ENCODE results near the gene SLC36A3. TPM values are rescaled to one million over a fixed set of nuclear protein-coding genes. Genes with fewer than 3 reads are reported as not detected.
"Not testable (repeated sequence)": the region's sequence is repeated elsewhere in the genome, so short reads cannot be mapped to it uniquely, and the experiment has no call there.

The SLC36A3 gene
- total RNA-seq, 1 donor from 2014 or later: not detected

DNA sequence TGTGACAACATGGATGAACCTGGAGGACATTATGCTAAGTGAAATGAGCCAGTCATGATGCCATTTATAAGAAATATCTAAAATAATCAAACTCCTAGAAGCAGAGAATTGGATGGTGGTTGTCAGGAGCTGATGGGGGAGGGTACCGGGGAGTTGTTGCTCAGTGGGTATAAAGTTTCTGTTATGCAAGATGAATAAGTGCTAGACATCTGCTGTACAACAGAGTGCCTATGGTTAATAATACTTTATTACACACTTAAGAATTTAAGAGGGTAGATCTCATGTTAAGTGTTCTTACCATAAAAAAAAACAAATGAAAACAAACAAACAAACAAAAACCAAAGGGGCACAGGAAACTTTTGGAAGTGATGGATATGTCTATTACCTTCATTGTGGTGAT lies 66.7 kb downstream of the SLC36A3 start:
- TF ChIP-seq, protein P1, sequence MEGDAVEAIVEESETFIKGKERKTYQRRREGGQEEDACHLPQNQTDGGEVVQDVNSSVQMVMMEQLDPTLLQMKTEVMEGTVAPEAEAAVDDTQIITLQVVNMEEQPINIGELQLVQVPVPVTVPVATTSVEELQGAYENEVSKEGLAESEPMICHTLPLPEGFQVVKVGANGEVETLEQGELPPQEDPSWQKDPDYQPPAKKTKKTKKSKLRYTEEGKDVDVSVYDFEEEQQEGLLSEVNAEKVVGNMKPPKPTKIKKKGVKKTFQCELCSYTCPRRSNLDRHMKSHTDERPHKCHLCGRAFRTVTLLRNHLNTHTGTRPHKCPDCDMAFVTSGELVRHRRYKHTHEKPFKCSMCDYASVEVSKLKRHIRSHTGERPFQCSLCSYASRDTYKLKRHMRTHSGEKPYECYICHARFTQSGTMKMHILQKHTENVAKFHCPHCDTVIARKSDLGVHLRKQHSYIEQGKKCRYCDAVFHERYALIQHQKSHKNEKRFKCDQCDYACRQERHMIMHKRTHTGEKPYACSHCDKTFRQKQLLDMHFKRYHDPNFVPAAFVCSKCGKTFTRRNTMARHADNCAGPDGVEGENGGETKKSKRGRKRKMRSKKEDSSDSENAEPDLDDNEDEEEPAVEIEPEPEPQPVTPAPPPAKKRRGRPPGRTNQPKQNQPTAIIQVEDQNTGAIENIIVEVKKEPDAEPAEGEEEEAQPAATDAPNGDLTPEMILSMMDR (IDR thresholded peaks at IDR 0.05; ENCODE audit: insufficient read depth, low read length, poor library complexity, severe bottlenecking): no peak
- H3K36me3 ChIP-seq (ENCODE audit: control insufficient read depth, insufficient read depth, low read length): no peaks in the 10 kb centered on the region
- peaks cover 9% of the 10 kb centered on the region for H3K27me3 ChIP-seq (ENCODE audit: control insufficient read depth, insufficient read depth, low read length)
- no peak for DNase-seq (ENCODE audit: low read depth)
- H3K4me3 ChIP-seq (ENCODE audit: low read depth, low read length): no peak overlapping the region

DNA sequence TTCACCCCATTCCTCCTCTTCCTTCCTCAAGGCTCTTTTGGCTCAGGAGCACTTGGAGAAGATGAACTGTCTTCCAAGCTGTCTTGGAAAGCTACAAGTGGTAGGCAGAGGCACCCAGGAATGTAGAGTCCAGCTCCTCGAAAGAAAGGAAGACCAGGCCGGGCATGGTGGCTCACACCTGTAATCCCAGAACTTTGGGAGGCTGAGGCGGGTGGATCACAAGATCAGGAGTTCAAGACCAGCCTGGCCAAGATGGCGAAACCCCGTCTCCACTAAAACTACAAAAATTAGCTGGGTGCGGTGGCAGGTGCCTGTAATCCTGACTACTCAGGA lies 68.4 kb downstream of the SLC36A3 start:
- not testable (repeated sequence) for H3K27me3 ChIP-seq (ENCODE audit: control insufficient read depth, insufficient read depth, low read length); H3K4me3 ChIP-seq (ENCODE audit: low read depth, low read length); DNase-seq (ENCODE audit: low read depth); H3K36me3 ChIP-seq (ENCODE audit: control insufficient read depth, insufficient read depth, low read length)

DNA sequence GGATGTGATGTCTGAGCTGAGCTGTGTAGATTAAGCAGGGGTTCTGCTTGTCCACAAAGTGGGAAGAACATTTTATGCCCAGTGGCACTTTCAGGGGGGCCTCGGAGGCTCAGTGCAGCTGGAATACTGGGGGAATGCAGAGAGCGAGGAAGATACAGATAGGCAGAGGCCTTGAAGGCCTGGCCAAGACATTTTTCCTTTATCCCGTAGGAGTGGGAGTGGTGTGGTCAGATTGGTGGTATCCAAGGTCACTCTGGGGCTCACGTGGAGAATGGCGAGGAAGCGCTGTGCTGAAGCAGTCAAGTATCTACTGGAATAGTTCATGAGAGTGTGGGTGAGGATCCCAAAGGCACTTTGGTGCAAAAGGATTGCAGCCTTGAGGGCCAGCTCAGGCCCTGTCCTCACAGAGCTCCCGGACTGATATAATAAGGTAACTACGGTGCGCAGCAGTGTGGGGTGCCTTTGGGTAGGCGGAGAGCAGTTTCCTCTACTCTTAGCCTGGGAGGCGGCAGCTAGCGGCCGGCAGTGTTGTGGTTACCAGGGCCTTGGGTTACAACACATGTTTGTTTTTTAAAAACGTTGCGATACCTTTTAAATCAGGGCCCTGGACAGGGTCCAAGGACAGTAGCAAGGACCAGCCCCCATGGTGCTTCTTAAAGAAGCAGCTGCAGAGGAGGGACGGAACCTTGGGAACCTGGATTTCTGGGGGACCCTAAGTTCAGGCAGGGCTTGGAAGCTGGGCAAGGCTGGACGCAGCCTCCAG lies 68.9 kb downstream of the SLC36A3 start:
- Histone ChIP-seq H3K27me3 (ENCODE audit: control insufficient read depth, insufficient read depth, low read length) (peaks cover 9% of the 10 kb centered on the region), H3K4me3 (ENCODE audit: low read depth, low read length) (no peak overlapping the region), H3K36me3 (ENCODE audit: control insufficient read depth, insufficient read depth, low read length) (no peaks in the 10 kb centered on the region)
- TF ChIP-seq, protein P1 (IDR thresholded peaks at IDR 0.05; ENCODE audit: insufficient read depth, low read length, poor library complexity, severe bottlenecking): no peak
- DNase-seq (ENCODE audit: low read depth): no peak

DNA sequence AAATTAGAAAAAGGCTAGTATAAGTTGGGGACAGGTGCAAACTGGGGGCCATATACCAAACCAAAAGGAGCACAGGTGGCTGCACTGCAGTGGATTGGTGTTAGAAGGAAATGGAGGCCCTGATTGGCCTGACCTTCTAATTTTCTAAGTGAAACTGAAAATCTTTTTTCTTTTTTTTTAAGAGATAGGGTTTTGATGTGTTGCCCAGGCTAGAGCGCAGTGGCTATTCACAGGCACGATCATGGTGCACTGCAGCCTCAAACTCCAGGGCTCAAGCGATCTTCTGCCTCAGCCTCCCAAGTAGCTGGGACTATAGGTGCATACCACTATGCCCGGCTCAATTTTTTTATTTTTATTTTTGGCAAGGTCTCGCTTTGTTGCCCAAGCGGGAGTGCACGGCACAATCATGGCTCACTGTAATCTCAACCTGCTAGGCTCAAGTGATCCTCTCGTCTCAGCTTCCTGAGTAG lies 69.9 kb downstream of the SLC36A3 start:
- no peaks in the 10 kb centered on the region for H3K36me3 ChIP-seq (ENCODE audit: control insufficient read depth, insufficient read depth, low read length)
- TF ChIP-seq, protein P1 (IDR thresholded peaks at IDR 0.05; ENCODE audit: insufficient read depth, low read length, poor library complexity, severe bottlenecking): no peak
- peaks cover 8% of the 10 kb centered on the region for H3K27me3 ChIP-seq (ENCODE audit: control insufficient read depth, insufficient read depth, low read length)
- H3K4me3 ChIP-seq (ENCODE audit: low read depth, low read length): no peak overlapping the region
- no peak for DNase-seq (ENCODE audit: low read depth)

DNA sequence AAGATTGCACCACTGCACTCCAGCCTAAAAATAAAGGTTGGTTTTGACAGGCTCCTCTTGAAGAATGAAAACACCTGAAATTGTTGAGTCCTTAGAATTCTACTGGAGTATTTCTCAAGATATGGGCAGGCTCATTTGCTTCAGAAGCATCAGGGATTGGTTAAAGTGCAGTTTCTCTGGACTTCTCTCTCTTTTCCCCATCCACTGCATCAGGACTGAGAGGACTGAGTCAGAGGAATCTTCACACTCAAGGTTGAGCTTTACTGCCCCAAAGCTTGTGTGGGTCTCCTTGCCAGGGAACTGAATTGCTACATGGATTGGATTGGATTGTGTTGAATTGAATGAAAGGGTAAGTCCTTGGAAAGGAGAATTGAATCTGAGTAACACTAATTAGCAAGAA lies 72.2 kb downstream of the SLC36A3 start:
- peaks cover 2% of the 10 kb centered on the region for H3K27me3 ChIP-seq (ENCODE audit: control insufficient read depth, insufficient read depth, low read length)
- H3K36me3 ChIP-seq (ENCODE audit: control insufficient read depth, insufficient read depth, low read length): no peaks in the 10 kb centered on the region
- no peak overlapping the region for H3K4me3 ChIP-seq (ENCODE audit: low read depth, low read length)
- no peak for DNase-seq (ENCODE audit: low read depth)
- TF ChIP-seq, protein P1 (IDR thresholded peaks at IDR 0.05; ENCODE audit: insufficient read depth, low read length, poor library complexity, severe bottlenecking): no peak

DNA sequence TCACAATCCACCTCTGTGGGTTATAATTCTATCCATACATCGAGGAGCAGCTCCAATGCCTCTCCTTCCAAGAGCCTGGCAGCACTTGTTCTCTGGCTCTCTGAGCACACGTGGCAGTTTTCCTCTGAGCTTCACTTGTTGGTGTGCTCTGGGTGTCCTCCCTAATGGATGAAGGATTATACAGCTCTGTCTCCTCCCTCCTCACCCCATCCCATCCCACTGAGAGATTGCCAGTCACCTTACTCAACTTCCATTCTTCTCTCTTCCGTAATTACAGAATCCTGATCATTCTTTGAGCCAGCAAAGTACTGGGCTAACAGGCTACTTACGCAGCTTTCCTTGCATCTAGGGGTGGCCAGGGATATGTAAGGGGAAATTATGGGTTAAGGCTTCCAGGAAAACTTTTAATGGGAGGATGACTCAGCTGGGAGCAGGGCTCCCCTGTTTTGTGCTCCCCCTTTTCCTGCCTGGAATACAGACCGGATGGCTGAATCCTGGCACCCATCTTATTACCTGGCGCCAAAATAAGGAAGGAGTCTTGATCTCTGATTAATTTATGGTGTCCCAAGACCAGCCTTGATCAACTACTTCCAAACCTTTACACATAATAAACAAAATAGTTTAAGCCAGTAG lies 73.4 kb downstream of the SLC36A3 start:
- TF ChIP-seq, protein P1 (IDR thresholded peaks at IDR 0.05; ENCODE audit: insufficient read depth, low read length, poor library complexity, severe bottlenecking): no peak
- H3K27me3 ChIP-seq (ENCODE audit: control insufficient read depth, insufficient read depth, low read length): peaks cover 2% of the 10 kb centered on the region
- no peak for DNase-seq (ENCODE audit: low read depth)
- H3K4me3 ChIP-seq (ENCODE audit: low read depth, low read length): no peak overlapping the region
- H3K36me3 ChIP-seq (ENCODE audit: control insufficient read depth, insufficient read depth, low read length): no peaks in the 10 kb centered on the region

Measured in kidney epithelial cell (primary cell).